Activated B cell treated with CpG ODN at 0.5 μM for 24 hours (primary cell): ENCODE data around the gene PLEKHA6. TPM values are rescaled to one million over a fixed set of nuclear protein-coding genes. Genes with fewer than 3 reads are reported as not detected.

ENCODE experiments used
- ATAC-seq: fragments of 200-7000 bp; cut with Tn5 transposase; one replicate; pipeline ENCODE4 v1.10.0; 2021; ENCODE audit warnings: low read depth, mild to moderate bottlenecking, moderate library complexity
- CTCF ChIA-PET: fragments of 350-600 bp; sonication (Branson Sonifier 250); formaldehyde crosslinking; loops from one replicate; lab custom pipeline; 2021; ENCODE audit warnings: antibody characterized with exemption; lab: Charles Lee
- POLR2A ChIA-PET: fragments of 350-600 bp; sonication (Branson Sonifier 250); formaldehyde crosslinking; loops from one replicate; lab custom pipeline; 2021; ENCODE audit warnings: antibody characterized with exemption; lab: Charles Lee
- DNase-seq: peaks from one replicate; pipeline ENCODE4 v3.0.0; 2022
- H3K27ac Mint-ChIP-seq: one replicate; pipeline ENCODE4 v1.8.0; 2020; ENCODE audit warnings: mixed read lengths
- H3K27me3 Mint-ChIP-seq: one replicate; pipeline ENCODE4 v1.8.0; 2021; ENCODE audit warnings: mixed read lengths
- H3K36me3 Mint-ChIP-seq: one replicate; pipeline ENCODE4 v1.8.0; 2021; ENCODE audit warnings: low read depth, mixed read lengths
- H3K4me1 Mint-ChIP-seq: one replicate; pipeline ENCODE4 v1.8.0; 2021; ENCODE audit warnings: mixed read lengths
- H3K4me3 Mint-ChIP-seq: one replicate; pipeline ENCODE4 v1.8.0; 2020; ENCODE audit warnings: mild to moderate bottlenecking, mixed read lengths
- H3K9me3 Mint-ChIP-seq: one replicate; pipeline ENCODE4 v1.8.0; 2020; ENCODE audit warnings: mixed read lengths
- intact Hi-C: fragments of 100-400 bp; cut with micrococcal nuclease; formaldehyde crosslinking; loops from one replicate; pipeline ENCODE4 v1.15.1; 2024
- total RNA-seq: library from RNA; stranded (reverse); gene quantifications from 2 replicates; pipeline ENCODE4 v1.2.3, GENCODE V29; 2022
- TF ChIP-seq, protein P1 (sequence below): fragments of 200-600 bp; IDR thresholded peaks from one replicate; pipeline ENCODE4 v1.8.0; 2022; ENCODE audit warnings: antibody characterized with exemption, mild to moderate bottlenecking

Gene PLEKHA6
- total RNA-seq, 1 donor from 2014 or later: 0.62 TPM

DNA sequence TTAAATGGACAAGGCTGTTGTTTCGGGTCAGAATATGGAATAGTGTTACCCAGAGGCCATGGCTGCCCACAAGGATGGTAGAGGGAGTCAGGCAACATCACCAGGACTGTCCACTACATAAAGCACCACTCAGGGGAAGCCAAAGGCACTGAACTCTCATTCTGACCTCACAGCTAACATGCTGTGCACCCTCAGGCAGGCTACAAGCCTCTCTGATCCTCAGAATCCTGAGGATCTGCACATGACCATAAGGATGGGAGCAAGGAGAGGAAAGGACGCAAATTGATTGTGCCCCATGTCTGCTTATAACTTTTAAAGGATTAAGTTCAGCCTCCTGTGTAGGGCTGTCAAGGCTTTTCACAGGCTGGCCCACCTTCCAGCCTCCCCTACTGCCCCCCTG is 38.7 kb downstream of the PLEKHA6 start:
- ATAC-seq (no peak), DNase-seq (no peak)
- Mint-ChIP-seq H3K27me3 (peaks cover 16% of the 10 kb centered on the region), H3K36me3 (no peaks in the 10 kb centered on the region), H3K4me3 (no peak overlapping the region), H3K27ac (no peak overlapping the region), H3K4me1 (no peaks in the 10 kb centered on the region), H3K9me3 (no peaks in the 10 kb centered on the region)
- TF ChIP-seq, protein P1, sequence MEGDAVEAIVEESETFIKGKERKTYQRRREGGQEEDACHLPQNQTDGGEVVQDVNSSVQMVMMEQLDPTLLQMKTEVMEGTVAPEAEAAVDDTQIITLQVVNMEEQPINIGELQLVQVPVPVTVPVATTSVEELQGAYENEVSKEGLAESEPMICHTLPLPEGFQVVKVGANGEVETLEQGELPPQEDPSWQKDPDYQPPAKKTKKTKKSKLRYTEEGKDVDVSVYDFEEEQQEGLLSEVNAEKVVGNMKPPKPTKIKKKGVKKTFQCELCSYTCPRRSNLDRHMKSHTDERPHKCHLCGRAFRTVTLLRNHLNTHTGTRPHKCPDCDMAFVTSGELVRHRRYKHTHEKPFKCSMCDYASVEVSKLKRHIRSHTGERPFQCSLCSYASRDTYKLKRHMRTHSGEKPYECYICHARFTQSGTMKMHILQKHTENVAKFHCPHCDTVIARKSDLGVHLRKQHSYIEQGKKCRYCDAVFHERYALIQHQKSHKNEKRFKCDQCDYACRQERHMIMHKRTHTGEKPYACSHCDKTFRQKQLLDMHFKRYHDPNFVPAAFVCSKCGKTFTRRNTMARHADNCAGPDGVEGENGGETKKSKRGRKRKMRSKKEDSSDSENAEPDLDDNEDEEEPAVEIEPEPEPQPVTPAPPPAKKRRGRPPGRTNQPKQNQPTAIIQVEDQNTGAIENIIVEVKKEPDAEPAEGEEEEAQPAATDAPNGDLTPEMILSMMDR: no peak
- ChIA-PET CTCF (no interaction called here), POLR2A (no interaction called here)
- intact Hi-C loops: no loop called here

DNA sequence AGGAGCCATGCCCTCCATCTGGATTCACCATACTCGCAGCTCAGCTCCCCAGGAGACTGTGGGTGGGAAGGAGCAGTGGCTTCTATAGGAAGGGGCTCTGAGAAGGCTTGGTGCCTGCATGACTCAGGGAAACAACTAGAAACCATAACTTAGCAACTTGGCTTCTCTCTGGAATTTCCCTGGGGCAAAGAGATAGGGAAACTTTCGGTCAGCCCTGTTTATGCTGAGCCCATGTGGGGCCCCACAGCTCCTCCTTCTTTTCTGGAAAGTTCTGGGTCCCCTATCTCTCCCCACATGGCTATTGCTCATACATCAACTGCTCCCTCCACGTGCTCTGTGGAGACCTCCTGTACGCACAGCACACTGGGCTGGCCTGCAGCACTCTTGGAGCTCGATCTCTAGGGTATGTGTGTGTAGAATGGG is 39.3 kb downstream of the PLEKHA6 start:
- H3K27me3 Mint-ChIP-seq: peaks cover 16% of the 10 kb centered on the region
- no peak overlapping the region for H3K27ac Mint-ChIP-seq
- no peak for DNase-seq
- H3K4me1 Mint-ChIP-seq: no peaks in the 10 kb centered on the region
- intact Hi-C loops: no loop called here
- no peak for ATAC-seq
- ChIA-PET CTCF (no interaction called here), POLR2A (no interaction called here)
- TF ChIP-seq, protein P1: no peak
- no peaks in the 10 kb centered on the region for H3K9me3 Mint-ChIP-seq
- H3K4me3 Mint-ChIP-seq: no peak overlapping the region
- no peaks in the 10 kb centered on the region for H3K36me3 Mint-ChIP-seq

DNA sequence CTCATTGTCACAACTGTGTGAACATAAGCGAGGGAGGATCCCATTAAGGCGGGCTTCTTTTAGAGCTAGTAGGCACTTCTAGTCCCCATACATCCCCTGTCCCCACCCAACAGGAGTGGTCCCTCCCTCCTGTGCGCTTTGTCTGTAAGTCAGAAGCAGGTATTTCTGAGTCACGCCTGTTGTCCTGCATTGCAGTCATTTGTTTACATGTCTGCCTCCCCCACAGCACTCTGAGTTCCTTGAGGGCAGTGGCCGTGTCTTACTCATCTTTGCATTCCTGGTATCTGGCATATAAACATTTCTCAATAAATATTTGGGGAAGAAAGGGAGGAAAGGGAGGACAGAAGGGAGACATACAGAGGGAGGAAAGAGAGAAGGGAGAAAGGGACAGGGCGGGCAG is 40.3 kb downstream of the PLEKHA6 start:
- H3K4me1 Mint-ChIP-seq: no peaks in the 10 kb centered on the region
- intact Hi-C loops: no loop called here
- TF ChIP-seq, protein P1: no peak
- peaks cover 14% of the 10 kb centered on the region for H3K27me3 Mint-ChIP-seq
- no peaks in the 10 kb centered on the region for H3K9me3 Mint-ChIP-seq
- H3K36me3 Mint-ChIP-seq: no peaks in the 10 kb centered on the region
- H3K27ac Mint-ChIP-seq: no peak overlapping the region
- ChIA-PET CTCF (no interaction called here), POLR2A (no interaction called here)
- DNase-seq: no peak
- no peak for ATAC-seq
- H3K4me3 Mint-ChIP-seq: no peak overlapping the region

DNA sequence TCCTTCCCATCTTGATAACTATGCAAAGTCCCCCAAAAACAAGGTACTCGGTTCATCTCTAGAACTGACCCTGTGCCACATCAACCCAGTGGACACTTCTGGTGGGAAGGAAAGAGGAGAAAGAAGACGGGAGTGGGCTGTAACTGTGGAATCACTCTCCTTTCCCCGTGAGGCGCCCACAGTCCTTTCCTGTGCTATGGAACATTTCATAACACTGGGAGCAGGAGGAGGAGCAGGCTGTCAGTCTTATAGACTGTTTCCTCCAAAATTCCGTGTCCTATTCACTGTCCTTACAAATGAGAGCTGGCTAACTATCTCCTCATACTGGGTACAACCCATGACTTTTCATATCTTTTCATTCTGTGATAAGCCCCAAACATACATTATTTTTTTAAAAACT is 40.7 kb downstream of the PLEKHA6 start:
- POLR2A ChIA-PET: no interaction called here
- Mint-ChIP-seq H3K4me3 (no peak overlapping the region), H3K27me3 (peaks cover 14% of the 10 kb centered on the region), H3K4me1 (peaks cover under 1% of the 10 kb centered on the region), H3K9me3 (no peaks in the 10 kb centered on the region), H3K36me3 (no peaks in the 10 kb centered on the region), H3K27ac (no peak overlapping the region)
- ATAC-seq (no peak), DNase-seq (no peak)
- CTCF ChIA-PET: no interaction called here
- intact Hi-C loops: no loop called here
- TF ChIP-seq, protein P1: no peak

DNA sequence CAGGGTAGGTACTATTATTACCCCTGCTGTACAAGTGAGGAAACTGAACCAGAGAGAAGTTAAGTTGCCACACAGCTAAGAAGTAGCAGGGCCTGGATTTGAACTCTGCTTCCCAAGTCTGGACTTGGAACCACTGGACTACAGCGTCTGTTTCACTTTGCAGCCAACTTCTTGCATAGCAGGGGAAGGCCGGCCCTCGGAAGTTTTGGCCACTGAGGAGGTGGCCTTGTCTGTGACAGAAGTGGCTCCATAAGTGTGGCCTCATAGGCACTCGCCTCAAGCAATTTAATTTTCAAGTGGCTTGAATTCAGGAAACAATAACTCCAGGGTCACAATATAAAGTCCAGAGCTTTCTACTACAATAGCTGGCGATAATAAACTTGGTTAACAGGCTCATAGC is 41.4 kb downstream of the PLEKHA6 start:
- Mint-ChIP-seq H3K4me1 (peaks cover 7% of the 10 kb centered on the region), H3K27ac (no peak overlapping the region), H3K9me3 (no peaks in the 10 kb centered on the region), H3K27me3 (peaks cover 19% of the 10 kb centered on the region), H3K4me3 (no peak overlapping the region), H3K36me3 (no peaks in the 10 kb centered on the region)
- POLR2A ChIA-PET: no interaction called here
- CTCF ChIA-PET: no interaction called here
- intact Hi-C loops: no loop called here
- TF ChIP-seq, protein P1: no peak
- no peak for DNase-seq
- no peak for ATAC-seq
